ENCODE results near the gene DCST1.
A peak's percentile ranks its signal among the peaks of the same experiment; 100 is the strongest.

DCST1 gene

DNA sequence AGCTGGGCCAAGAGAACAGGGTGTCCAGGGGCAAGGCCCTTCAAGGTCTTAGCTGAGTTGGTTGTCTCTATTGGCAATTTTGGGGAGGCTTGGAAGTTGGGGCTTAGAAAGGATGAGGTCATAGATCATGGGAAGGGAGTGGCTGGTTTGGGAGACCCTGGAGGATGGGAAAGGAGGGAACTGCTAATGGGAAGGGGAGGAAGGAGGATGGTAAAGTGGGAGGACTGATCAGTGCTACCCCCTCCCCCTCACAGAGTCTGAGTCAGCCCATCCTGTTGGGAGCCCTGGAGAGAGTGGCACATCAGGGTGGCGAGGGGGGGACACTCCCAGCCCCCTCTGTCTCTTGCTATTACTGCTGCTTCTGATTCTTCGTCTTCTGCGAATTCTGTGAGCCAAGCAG is 35.0 kb downstream of the DCST1 start:
- TF ChIP-seq, protein P1, sequence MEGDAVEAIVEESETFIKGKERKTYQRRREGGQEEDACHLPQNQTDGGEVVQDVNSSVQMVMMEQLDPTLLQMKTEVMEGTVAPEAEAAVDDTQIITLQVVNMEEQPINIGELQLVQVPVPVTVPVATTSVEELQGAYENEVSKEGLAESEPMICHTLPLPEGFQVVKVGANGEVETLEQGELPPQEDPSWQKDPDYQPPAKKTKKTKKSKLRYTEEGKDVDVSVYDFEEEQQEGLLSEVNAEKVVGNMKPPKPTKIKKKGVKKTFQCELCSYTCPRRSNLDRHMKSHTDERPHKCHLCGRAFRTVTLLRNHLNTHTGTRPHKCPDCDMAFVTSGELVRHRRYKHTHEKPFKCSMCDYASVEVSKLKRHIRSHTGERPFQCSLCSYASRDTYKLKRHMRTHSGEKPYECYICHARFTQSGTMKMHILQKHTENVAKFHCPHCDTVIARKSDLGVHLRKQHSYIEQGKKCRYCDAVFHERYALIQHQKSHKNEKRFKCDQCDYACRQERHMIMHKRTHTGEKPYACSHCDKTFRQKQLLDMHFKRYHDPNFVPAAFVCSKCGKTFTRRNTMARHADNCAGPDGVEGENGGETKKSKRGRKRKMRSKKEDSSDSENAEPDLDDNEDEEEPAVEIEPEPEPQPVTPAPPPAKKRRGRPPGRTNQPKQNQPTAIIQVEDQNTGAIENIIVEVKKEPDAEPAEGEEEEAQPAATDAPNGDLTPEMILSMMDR (IDR thresholded peaks at IDR 0.05; ENCODE audit: extremely low read depth, insufficient read depth, missing control alignments) = no peak
- in situ Hi-C loops (cut with MboI; ENCODE audit: low pct_unique_long_range_greater_than_20kb, low sequenced_read_pairs, unreplicated experiment) = loop anchor here (25.0 kb wide), 1 partner anchor 406 kb away; no protein-coding TSS in a partner anchor
- no peak for DNase-seq (ENCODE audit: low spot score)

DNA sequence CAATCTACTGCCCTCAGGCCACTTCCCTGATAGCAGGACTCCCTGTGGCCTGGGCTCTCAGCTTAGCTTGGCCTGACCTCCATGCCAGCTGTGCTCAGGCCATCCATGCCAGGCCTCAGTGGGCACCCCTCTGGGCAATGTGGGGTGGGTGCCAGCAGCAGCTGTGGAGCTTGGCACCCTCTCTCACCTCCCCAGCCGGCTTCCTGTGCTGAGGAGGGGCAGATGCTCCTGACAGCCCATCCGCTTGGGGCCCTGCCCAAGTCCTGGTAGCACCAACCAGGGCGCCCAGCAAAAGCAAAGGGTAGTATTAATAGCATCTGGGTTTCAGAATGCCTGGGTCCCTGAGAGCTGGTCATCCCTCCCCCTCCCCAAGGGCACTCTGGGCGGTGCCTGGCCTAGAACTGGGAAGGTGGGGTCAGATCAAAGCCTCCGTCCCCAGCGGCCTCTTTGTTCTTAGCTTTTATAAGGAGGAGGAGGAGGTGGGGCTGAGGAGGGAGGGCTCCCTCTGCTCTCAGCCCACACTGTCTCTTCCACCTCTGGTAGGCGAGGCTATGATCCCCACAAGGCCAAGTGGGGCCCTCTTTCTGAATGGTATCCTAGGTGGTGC is 36.0 kb downstream of the DCST1 start:
- TF ChIP-seq, protein P1 (IDR thresholded peaks at IDR 0.05; ENCODE audit: extremely low read depth, insufficient read depth, missing control alignments) = no peak
- DNase-seq (ENCODE audit: low spot score) = no peak
- in situ Hi-C loops (cut with MboI; ENCODE audit: low pct_unique_long_range_greater_than_20kb, low sequenced_read_pairs, unreplicated experiment) = loop anchor here (25.0 kb wide), 1 partner anchor 407 kb away; no protein-coding TSS in a partner anchor

DNA sequence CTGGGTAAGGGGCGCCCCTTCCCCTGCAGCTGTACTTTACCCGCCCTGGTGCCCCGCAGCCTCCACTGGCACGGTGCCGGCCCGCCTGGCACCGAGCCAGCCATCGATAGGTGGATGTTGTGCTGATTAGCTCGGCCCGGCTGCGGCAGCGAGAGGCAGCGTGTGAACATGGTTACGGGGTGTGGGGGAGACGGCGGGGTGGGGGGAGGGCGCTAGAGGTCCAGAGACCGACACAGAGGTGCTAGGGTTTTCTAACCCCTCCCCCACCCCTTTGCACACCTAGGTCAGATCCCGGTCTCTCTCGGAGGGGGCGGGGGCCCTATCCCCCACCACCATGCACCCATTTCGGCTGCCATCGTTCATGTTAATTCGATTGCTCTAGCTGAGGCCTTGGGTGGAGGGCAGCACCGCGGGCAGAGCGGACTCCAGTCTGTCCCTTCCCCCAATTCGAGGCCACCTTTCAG is 36.6 kb downstream of the DCST1 start:
- TF ChIP-seq, protein P1 (IDR thresholded peaks at IDR 0.05; ENCODE audit: extremely low read depth, insufficient read depth, missing control alignments) = no peak
- in situ Hi-C loops (cut with MboI; ENCODE audit: low pct_unique_long_range_greater_than_20kb, low sequenced_read_pairs, unreplicated experiment) = loop anchor here (25.0 kb wide), 1 partner anchor 408 kb away; no protein-coding TSS in a partner anchor
- no peak for DNase-seq (ENCODE audit: low spot score)

DNA sequence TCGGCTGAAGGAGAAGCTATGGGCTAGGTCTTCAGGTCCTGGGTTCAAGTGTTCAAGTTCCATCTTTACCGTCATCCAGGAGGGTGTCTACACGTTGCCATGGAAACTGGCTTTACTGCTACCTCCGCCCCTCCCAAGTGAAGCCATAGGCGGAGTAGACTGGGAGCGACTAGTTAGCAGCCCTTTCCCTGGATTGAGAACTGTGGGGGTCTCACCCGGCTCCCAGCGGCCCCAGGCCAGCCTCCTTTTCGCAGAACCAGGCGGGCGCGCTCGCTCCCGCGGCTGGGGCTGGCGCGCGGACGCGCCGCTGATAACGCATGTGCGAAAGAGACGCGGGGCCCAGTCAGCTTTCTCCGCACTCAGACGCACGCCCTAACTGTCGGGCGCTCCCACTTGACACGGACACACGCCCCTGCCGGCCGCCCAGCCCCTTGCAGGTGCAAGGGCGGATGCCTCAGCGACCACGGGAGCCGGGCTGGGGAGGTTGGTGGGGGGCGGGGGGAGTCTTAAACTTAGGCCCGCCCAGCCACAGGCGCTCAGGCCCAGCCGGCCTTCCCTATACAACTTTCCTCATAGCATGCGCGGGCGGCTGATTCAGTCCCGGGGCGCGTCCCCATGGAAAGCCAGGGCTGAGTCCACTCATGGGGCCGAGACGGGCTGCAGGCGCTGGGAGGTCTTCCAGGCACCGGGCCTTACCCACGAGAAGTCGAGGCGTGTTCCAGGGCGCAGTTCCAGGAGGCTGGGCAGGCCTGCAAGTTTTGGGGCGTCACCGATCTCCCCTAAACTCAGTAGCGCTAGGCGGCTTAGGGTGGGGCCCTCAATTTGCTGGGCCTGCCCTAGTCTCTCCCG is 37.3 kb downstream of the DCST1 start:
- TF ChIP-seq, protein P1 (IDR thresholded peaks at IDR 0.05; ENCODE audit: extremely low read depth, insufficient read depth, missing control alignments) = peak; percentile 50
- in situ Hi-C loops (cut with MboI; ENCODE audit: low pct_unique_long_range_greater_than_20kb, low sequenced_read_pairs, unreplicated experiment) = loop anchor here (25.0 kb wide), 1 partner anchor 409 kb away; no protein-coding TSS in a partner anchor
- peak; percentile 81 for DNase-seq (ENCODE audit: low spot score)

DNA sequence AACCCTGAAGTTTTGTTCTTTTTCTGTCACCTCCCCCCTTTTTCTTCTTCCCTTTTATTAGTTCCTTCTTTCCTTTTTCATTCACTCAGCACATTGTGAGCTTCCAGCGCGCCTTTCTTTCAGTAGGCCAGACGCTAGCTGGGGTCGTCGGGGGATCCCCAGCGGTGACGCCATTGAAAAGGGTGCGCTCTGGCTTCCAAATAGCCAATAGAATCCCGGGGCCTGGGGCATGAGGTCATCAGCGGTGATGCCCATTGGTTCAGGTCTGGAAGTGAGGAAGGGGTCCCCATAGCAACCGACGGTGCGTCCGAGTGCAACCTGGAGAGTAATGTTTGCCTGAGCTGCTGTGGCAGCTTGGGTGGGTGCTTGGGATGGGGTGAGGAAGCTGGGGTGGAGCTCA is 38.1 kb downstream of the DCST1 start:
- TF ChIP-seq, protein P1 (IDR thresholded peaks at IDR 0.05; ENCODE audit: extremely low read depth, insufficient read depth, missing control alignments) = no peak
- in situ Hi-C loops (cut with MboI; ENCODE audit: low pct_unique_long_range_greater_than_20kb, low sequenced_read_pairs, unreplicated experiment) = loop anchor here (25.0 kb wide), 1 partner anchor 409 kb away; no protein-coding TSS in a partner anchor
- no peak for DNase-seq (ENCODE audit: low spot score)

DNA sequence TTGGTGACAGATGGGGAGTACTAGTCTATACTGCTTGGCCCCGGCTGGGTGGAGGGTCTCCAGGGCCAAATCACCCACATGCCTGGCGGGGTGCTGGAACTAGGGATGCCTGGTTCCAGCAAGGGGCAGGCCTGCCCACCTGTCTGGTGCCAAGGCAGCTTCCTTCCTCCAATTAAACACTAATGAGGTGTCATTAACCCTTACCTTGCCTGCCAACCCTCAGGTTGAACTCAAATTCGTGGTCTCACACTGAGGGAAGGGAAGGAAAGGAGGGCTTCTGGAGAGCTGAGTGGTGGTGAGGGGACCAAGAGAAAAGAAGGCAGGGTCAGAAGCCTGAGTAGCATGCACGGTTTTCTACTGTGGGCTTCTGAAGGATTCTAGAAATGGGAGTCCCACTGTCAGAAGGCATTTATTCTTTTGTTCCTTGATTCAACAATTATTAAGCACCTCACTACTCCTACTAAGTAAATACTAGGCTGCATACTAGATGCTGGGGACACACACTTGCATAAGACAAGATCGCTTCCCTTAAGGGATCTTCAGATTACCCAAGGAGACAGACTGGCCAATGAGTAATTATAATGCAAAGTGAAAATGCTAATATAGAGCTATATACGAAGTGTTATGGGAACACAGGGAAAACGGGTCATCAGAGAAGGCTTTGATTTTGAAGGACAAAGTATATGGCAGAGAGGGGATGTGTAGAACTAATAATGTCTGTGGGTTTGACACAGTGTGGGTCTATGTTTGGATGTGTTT is 39.1 kb downstream of the DCST1 start:
- no peak for DNase-seq (ENCODE audit: low spot score)

More for the DNA sequence above, 39.1 kb downstream of the DCST1 start:
- in situ Hi-C loops (cut with MboI; ENCODE audit: low pct_unique_long_range_greater_than_20kb, low sequenced_read_pairs, unreplicated experiment) = loop anchor here (25.0 kb wide), 1 partner anchor 410 kb away; no protein-coding TSS in a partner anchor
- TF ChIP-seq, protein P1 (IDR thresholded peaks at IDR 0.05; ENCODE audit: extremely low read depth, insufficient read depth, missing control alignments) = no peak
